ENCODE results near the gene TP53I13.

Gene TP53I13

GRCh38 chr17:29621751-29622194 lies 53.3 kb downstream of the TP53I13 start:
- H3K27me3 ChIP-seq (ENCODE audit: insufficient read depth, poor library complexity, severe bottlenecking): peaks cover 4% of the 10 kb centered on the region
- H3K4me3 ChIP-seq (replicated peaks; ENCODE audit: insufficient read depth, low read length): no peak overlapping the region
- TF ChIP-seq GABPA (IDR thresholded peaks at IDR 0.05; ENCODE audit: low read depth) (no peak), CTCF (IDR thresholded peaks at IDR 0.05; ENCODE audit: insufficient read depth, low read length) (no peak), POLR2AphosphoS5 (IDR thresholded peaks at IDR 0.05; ENCODE audit: low read depth) (no peak), REST (IDR thresholded peaks at IDR 0.05; ENCODE audit: insufficient replicate concordance, low read depth) (no peak), SPI1 (IDR thresholded peaks at IDR 0.05; ENCODE audit: borderline replicate concordance, low read depth) (no peak)
- no peak for DNase-seq (ENCODE audit: low read depth in 1 of 2, low spot score in 1 of 2)
- no peak overlapping the region for H3K27ac ChIP-seq (replicated peaks)

All from HL-60 (cell line).